ENCODE results near the gene ASS1. TPM values are rescaled to one million over a fixed set of nuclear protein-coding genes. Genes with fewer than 3 reads are reported as not detected.

The ASS1 gene
- total RNA-seq, 1 experiment from 2014 or later = 118 TPM

GRCh38 chr9:130414910-130415746 is 29.6 kb upstream of the ASS1 start:
- Histone ChIP-seq H3K27me3 (replicated peaks; ENCODE audit: control insufficient read depth, insufficient read depth, low read length) (no peaks in the 10 kb centered on the region), H3K4me3 (ENCODE audit: low read depth, low read length) (no peak overlapping the region), H3K9me3 (no peaks in the 10 kb centered on the region), H3K4me1 (peaks cover 6% of the 10 kb centered on the region; the same call in 1 of the 2 replicates), H3K36me3 (ENCODE audit: control insufficient read depth, insufficient read depth, low read length) (no peaks in the 10 kb centered on the region)
- no TSS peak for BruUV-seq (replicated peaks)
- no peaks in the 10 kb centered on the region for H3K27me3 Mint-ChIP-seq (ENCODE audit: insufficient read depth, unreplicated experiment)
- no peak overlapping the region for H3K4me3 Mint-ChIP-seq (ENCODE audit: unreplicated experiment)
- ChIA-PET POLR2A (no interaction called here), CTCF (no interaction called here)
- no peaks in the 10 kb centered on the region for H3K36me3 Mint-ChIP-seq (ENCODE audit: insufficient read depth, unreplicated experiment)
- H3K27ac Mint-ChIP-seq (ENCODE audit: unreplicated experiment) = no peak overlapping the region
- TF ChIP-seq CTCF (IDR thresholded peaks at IDR 0.05; ENCODE audit: insufficient read depth in 1 of 2, low read depth in 1 of 2, low read length in 1 of 2, severe bottlenecking in 1 of 2, unreplicated experiment in 1 of 2) = no peak
- H3K9me3 Mint-ChIP-seq (ENCODE audit: unreplicated experiment) = no peaks in the 10 kb centered on the region
- DNase-seq = no peak
- H3K4me1 Mint-ChIP-seq (ENCODE audit: low read depth, unreplicated experiment) = no peaks in the 10 kb centered on the region
- intact Hi-C loops (cut with micrococcal nuclease; ENCODE audit: unreplicated experiment) = no loop called here

- BruUV-seq (replicated peaks) = no TSS peak
- H3K9me3 ChIP-seq = no peaks in the 10 kb centered on the region
- ChIA-PET POLR2A (interaction anchor here (0.6 kb wide), 1 partner anchor 65 kb away, joined by 3 read pairs; no protein-coding TSS in a partner anchor), CTCF (no interaction called here)
- no peaks in the 10 kb centered on the region for H3K36me3 Mint-ChIP-seq (ENCODE audit: insufficient read depth, unreplicated experiment)
- no peaks in the 10 kb centered on the region for H3K36me3 ChIP-seq (ENCODE audit: control insufficient read depth, insufficient read depth, low read length)
- no peak overlapping the region for H3K4me3 Mint-ChIP-seq (ENCODE audit: unreplicated experiment)
- H3K9me3 Mint-ChIP-seq (ENCODE audit: unreplicated experiment) = no peaks in the 10 kb centered on the region
- intact Hi-C loops (cut with micrococcal nuclease; ENCODE audit: unreplicated experiment) = no loop called here
- H3K27me3 Mint-ChIP-seq (ENCODE audit: insufficient read depth, unreplicated experiment) = no peaks in the 10 kb centered on the region
- no peaks in the 10 kb centered on the region for H3K4me1 ChIP-seq
- no peaks in the 10 kb centered on the region for H3K4me1 Mint-ChIP-seq (ENCODE audit: low read depth, unreplicated experiment)
- no peak overlapping the region for H3K27ac Mint-ChIP-seq (ENCODE audit: unreplicated experiment)
- H3K27me3 ChIP-seq (replicated peaks; ENCODE audit: control insufficient read depth, insufficient read depth, low read length) = no peaks in the 10 kb centered on the region
- peak in 1 of 2 experiments; percentile 5 for TF ChIP-seq CTCF (IDR thresholded peaks at IDR 0.05; ENCODE audit: insufficient read depth in 1 of 2, low read depth in 1 of 2, low read length in 1 of 2, severe bottlenecking in 1 of 2, unreplicated experiment in 1 of 2)
- no peak for DNase-seq
- no peak overlapping the region for H3K4me3 ChIP-seq (ENCODE audit: low read depth, low read length)
Measured at GRCh38 chr9:130417602-130418001, 27.2 kb upstream of the ASS1 start.

- intact Hi-C loops (cut with micrococcal nuclease; ENCODE audit: unreplicated experiment) = no loop called here
- no TSS peak for BruUV-seq (replicated peaks)
- CTCF ChIA-PET = no interaction called here
Measured at GRCh38 chr9:130418776-130419175, 26.0 kb upstream of the ASS1 start.

More at GRCh38 chr9:130418776-130419175, 26.0 kb upstream of the ASS1 start:
- no peak overlapping the region for H3K27ac Mint-ChIP-seq (ENCODE audit: unreplicated experiment)
- no peak overlapping the region for H3K4me3 Mint-ChIP-seq (ENCODE audit: unreplicated experiment)
- Histone ChIP-seq H3K27me3 (replicated peaks; ENCODE audit: control insufficient read depth, insufficient read depth, low read length) (no peaks in the 10 kb centered on the region), H3K4me3 (ENCODE audit: low read depth, low read length) (no peak overlapping the region), H3K9me3 (no peaks in the 10 kb centered on the region), H3K36me3 (ENCODE audit: control insufficient read depth, insufficient read depth, low read length) (no peaks in the 10 kb centered on the region), H3K4me1 (no peaks in the 10 kb centered on the region)
- H3K9me3 Mint-ChIP-seq (ENCODE audit: unreplicated experiment) = no peaks in the 10 kb centered on the region
- no peaks in the 10 kb centered on the region for H3K4me1 Mint-ChIP-seq (ENCODE audit: low read depth, unreplicated experiment)
- no peaks in the 10 kb centered on the region for H3K27me3 Mint-ChIP-seq (ENCODE audit: insufficient read depth, unreplicated experiment)
- no peak for DNase-seq
- POLR2A ChIA-PET = no interaction called here
- no peaks in the 10 kb centered on the region for H3K36me3 Mint-ChIP-seq (ENCODE audit: insufficient read depth, unreplicated experiment)
- no peak for TF ChIP-seq CTCF (IDR thresholded peaks at IDR 0.05; ENCODE audit: insufficient read depth in 1 of 2, low read depth in 1 of 2, low read length in 1 of 2, severe bottlenecking in 1 of 2, unreplicated experiment in 1 of 2)

Data from Caco-2 (cell line).